GM15510 (cell line): ENCODE data around the gene TMEM132A.

ENCODE experiments used
- POLR2A ChIP-seq: IDR thresholded peaks from 3 replicates; pipeline ENCODE4 v1.6.1; 2011; ENCODE audit warnings: borderline replicate concordance; ENCODE audit not compliant: insufficient read length; ENCODE audit errors: extremely low read depth

Gene TMEM132A

GRCh38 chr11:60913793-60914632, 10.2 kb upstream of the TMEM132A start, which contains the start of gene TMEM109:
Gene TMEM109 (plus strand): TSS chr11:60914158. CDS start chr11:60919694, 5,536 bp downstream.
- peak; percentile 53 for TF ChIP-seq POLR2A

DNA sequence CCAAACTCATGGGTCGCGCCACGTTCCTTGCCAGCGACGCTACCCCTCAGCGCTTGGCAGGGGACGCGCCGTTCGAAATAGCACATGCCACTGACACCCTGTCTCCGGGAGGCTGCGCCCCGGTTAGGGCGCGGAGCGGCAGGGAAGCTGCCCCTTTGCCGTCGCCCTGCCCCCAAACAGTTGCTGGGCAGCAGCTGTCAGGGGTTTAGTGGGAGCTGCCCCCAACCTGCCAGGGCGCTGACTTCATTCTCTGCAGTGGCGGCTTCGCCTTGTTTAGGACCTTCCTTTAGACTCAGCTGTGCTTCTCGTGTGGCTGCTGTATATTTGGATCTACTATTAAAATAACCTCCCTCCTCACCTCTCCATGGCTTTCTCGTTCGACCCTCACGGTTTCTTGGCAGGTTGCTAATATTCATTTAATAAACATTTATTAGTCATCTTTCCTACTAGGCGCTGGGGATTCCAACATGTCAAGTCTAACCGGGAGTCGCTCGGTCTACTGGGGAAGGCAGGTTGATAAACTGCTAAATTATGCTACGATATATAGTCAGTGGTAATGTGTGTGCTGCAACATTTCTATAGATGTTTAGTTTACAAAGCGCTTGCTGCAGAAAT, 9.5 kb upstream of the TMEM132A start:
- no peak for TF ChIP-seq POLR2A

- peak; percentile 43 for TF ChIP-seq POLR2A
Measured at GRCh38 chr11:60915248-60915914, 8.9 kb upstream of the TMEM132A start.

DNA sequence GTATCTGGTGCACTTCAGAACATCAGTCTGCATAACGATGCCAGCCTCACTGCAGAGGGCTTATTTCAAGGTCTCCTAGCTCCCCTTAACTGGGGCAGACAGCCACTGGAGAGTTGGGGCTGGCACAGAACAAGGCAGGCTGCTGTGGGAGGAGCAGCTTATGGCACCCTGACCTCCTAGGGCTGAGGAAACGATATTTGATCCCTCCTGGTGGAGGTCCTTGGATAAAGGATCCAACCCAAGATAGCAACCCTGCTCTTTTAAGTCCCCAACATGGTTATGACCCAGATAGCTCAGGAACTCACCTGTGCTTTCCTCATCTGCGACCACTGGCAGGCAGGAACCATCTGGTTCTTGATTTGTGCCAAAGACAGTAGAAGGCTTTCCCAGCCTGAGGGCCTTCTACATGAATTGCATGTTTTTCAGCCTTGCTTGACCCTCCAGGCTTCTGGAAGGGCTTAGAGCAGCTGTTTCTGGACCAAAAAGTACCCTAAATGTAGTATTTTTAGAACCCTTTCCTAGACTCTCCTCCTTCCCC, 7.5 kb upstream of the TMEM132A start:
- no peak for TF ChIP-seq POLR2A

DNA sequence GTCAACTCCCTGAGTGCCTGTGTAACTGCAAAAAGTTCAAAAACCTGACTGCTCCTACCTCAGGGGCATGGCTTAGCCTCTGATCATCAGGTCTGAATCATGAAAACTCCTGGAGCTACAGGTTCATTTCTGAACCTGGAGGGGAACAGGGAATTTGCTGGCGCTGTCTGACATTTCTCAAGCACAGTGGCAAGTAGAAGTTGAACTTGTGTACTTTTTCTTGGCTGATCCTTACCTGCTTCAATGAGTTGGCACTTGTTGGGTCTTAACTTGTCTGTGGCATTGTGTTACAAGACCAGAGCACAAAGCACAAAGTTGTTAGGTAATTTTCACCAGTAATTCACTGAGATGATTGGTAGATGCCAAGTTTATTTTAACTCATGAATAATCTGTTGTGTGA, 7.0 kb upstream of the TMEM132A start:
- no peak for TF ChIP-seq POLR2A

- TF ChIP-seq POLR2A = no peak
Measured at GRCh38 chr11:60918251-60918938, 5.9 kb upstream of the TMEM132A start.

- TF ChIP-seq POLR2A = no peak
Measured at GRCh38 chr11:60918939-60919265, 5.4 kb upstream of the TMEM132A start.

DNA sequence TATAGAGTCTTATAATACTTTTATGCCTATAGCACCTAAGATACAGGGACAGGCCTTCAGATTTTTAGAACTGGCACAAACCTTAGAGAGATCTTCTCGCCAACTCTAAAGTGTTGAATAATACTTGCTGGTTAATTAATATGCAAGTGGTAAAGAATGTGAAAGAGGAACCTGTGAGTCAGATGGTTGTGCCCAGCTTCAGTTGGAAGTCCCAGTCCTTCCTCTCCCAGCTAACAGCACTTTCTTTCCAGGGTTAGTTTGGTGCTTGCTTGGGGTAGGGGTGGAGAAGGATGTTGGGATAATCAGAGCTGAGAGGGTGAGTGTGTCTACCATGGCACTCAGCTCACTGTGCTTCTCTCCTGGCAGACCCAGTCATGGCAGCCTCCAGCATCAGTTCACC, 4.9 kb upstream of the TMEM132A start:
- no peak for TF ChIP-seq POLR2A

DNA sequence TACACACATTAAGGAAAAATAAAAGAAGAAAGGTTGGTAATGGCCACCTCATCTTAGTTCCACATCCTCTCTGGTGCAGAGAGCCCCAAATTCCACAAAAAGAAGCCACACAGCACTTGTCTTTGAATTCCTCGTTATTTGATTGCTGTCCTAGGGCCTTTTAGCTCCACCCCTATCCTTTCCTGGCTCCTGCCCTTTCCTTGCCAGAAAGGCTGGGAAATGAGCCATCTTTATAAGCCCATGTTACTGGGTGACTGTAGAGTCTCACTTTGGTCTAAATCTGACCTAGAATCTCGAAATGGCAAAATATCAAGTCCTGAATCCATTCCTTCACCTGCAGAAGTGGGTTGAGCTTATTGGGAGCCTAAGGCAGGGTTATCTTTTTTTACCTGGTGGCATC, 4.3 kb upstream of the TMEM132A start:
- no peak for TF ChIP-seq POLR2A

DNA sequence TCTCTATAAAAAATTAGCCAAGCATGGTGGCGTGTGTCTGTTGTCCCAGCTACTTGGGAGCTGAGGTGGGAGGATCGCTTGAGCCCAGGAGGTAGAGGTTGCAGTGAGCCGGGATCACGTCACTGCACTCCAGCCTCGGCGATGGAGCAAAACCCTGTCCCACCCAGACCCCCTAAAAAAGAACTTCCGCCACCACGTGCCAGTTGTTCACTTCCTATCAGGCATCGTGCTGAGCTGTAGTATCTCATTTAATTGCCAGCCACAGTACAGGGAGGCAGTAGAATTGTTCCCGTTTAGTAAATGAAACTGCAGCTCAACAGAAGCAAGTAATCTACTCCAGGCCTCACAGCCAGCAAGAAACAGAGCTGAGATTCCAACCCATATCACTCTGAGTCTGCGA, 3.0 kb upstream of the TMEM132A start:
- TF ChIP-seq POLR2A = no peak

GRCh38 chr11:60921777-60922335, 2.4 kb upstream of the TMEM132A start:
- TF ChIP-seq POLR2A = no peak

GRCh38 chr11:60922906-60923305, 1.4 kb upstream of the TMEM132A start:
- TF ChIP-seq POLR2A = no peak

GRCh38 chr11:60923326-60923725, 934 bp upstream of the TMEM132A start:
- no peak for TF ChIP-seq POLR2A

DNA sequence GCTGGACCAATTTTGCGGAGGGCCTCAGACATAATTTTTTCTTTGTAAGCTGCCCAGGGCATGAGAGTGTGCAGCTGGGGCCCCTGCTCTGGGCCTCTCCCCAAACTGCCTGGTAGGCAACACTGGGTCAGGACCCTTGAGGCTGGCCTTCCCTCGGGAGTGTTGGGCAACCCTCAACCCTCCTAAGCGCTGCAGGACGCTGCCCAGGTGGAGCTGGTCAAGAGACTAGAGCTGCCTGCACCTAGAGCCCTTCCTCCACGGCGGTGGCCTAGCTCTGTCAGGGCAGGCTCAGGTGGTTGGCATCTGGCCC, 505 bp upstream of the TMEM132A start:
- TF ChIP-seq POLR2A = no peak
